Superior temporal gyrus (tissue), 1 donor: ENCODE results near the gene IMPG2.
A peak's percentile ranks its signal among the peaks of the same experiment; 100 is the strongest.

Experiments
- DNase-seq: peaks from one replicate; pipeline ENCODE4 v3.0.0-alpha.2; 2016; ENCODE audit errors: extremely low spot score

IMPG2 gene

GRCh38 chr3:101240719-101241399 is 79.5 kb downstream of the IMPG2 start:
- DNase-seq: no peak

- DNase-seq: no peak
Measured at GRCh38 chr3:101235048-101235447, 85.3 kb downstream of the IMPG2 start.

DNA sequence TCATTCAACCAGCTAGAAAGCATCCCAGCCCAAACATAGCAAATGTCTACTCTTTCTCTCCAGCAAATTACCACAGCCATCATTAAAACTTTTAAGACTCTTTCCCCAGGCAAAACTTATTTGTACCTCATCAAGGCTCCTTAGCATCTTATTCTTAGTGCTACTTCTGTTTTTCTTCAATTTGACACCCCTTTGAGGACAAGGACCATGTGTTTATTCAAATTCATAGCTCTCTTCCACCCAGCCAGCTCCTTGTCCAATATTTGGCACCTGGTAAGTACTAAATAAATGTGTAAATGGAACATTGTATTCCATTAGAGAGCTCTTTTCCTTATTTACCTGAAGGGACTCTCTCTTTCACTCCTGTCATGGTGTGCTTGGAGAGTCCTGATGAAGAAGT is 89.8 kb downstream of the IMPG2 start:
- DNase-seq: no peak

- peak; percentile 53 for DNase-seq
Measured at GRCh38 chr3:101229681-101230080, 90.7 kb downstream of the IMPG2 start.

DNA sequence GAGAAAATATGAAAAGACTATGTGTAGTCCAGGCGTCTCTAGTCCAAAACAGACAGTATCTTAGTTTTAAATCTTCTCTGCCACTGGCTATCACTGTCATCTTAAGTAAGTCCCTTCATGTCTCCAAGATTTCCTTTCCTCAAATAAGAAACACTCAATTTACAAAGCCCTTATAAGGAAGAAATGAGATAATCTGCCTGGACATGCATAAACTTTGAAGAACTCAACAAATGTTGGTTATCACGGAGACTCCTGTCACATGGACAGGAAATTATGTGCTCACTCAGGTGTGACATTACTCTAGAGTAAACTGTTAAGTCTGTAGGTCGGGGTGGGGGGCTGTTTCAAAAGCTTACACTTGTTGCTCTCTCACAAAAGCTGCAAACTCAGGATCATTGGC is 91.9 kb downstream of the IMPG2 start:
- DNase-seq: no peak

DNA sequence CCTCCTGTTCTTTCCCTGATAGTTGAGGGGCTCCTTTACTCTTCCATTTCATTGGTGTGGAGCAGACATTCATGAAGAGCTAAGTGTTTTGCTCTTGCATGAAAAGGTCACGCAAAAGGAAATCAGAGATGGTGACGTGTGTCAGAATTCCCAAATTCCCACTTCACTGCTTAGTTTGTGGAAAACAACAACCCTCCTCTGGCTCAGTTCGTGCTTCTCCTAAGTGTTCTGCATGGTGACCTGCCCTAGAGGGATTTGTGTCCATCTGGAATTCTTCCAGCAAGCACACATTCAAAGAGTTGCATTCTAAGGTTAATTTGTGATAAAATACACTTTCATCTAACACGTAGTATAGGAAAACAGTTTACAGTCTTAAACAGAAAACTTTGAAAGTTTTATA is 95.6 kb downstream of the IMPG2 start:
- DNase-seq: no peak

- DNase-seq: no peak
Measured at GRCh38 chr3:101223016-101223415, 97.4 kb downstream of the IMPG2 start.

- DNase-seq: no peak
Measured at GRCh38 chr3:101219842-101220560, 100.4 kb downstream of the IMPG2 start.

DNA sequence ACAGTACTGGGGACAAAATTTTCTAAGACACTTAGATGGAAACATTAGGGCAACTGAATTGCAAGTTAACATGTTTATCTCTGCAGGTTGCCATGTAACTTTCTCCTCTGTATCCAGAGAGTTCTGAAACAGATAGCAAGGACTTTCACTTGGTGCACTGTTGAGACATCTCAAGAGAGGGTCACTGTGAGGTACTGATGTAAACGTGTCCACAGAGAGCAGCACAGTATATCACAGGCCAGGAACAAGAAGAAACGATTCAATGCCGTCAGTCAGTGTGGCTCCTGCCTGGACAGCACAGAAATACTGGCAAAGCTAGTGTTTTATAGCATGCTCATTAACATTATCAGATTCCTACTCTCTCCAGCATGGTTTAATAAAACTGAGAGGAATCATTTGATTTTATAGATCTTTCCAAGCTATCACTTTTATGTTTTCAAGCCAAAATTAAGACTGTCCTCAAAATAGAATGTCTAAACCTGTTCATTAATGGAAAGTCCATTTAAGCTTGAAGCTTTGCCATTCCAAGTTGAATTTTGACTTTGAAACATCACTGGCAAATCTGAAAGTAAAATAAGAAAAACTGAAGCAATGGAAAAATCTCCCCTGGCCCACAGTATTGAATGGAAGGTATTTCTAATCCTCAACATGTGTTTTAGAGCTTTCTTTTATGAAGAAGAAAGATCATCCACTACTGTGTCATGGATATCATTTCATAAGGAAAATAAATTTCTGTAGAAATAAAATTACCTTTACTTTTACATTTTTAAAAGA is 102.7 kb downstream of the IMPG2 start:
- DNase-seq: no peak

DNA sequence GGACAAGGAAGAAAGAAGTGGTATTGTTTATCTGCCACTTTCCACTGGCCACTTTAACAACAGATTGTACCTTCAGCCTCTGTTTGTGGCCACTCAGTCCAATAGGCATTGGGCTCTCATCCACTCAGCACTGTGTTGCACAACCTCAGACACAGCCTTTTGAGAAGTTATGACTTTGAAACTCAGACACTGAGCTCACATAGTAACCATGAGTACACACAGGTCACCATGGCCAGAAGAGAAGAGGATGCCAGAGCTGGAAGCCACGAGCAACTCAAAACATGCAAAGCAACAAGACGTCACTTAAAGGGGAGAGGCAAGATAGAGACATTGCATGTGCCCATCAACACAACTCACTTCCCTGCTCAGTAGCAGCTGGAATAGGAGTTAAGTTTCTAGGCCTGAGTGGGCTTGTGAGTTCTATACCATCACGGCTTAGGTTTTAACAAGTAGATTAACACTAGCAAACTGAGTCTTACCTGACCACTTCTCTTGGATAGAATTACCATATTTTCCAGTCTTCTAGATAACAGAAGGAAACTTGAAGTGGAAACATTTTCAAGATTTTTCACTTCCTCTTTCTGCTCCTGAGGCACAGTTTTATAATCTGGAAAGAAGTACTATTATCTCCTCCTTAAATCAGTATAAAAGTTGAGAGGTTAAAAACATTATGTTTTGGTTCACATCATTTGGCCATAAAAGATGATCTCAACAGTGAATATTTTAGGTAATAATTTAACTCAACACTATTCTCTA is 103.5 kb downstream of the IMPG2 start:
- no peak for DNase-seq

- DNase-seq: no peak
Measured at GRCh38 chr3:101212730-101213129, 107.6 kb downstream of the IMPG2 start.

- no peak for DNase-seq
Measured at GRCh38 chr3:101204246-101204645, 116.1 kb downstream of the IMPG2 start.

GRCh38 chr3:101203411-101203810 is 117.0 kb downstream of the IMPG2 start:
- no peak for DNase-seq

- no peak for DNase-seq
Measured at GRCh38 chr3:101202640-101203039, 117.7 kb downstream of the IMPG2 start.

DNA sequence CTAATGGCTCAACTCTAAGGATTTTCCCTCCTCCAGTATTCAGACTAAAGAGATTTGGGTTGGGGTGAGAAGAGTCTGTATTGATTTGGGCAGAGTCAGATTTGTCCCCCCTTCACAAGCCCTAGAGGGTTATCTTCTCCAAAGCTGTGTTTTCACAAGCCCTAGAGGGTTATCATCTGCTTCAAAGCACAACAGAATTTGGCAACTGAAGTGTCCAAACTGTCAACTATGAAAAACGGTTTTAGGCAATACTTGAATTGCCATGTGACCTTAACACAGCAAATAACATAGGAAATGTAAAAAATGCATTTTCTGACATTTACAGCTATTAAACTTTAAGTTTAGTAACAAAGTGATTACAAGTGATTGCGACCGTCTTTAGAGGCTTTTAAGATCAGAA is 119.9 kb downstream of the IMPG2 start:
- no peak for DNase-seq

DNA sequence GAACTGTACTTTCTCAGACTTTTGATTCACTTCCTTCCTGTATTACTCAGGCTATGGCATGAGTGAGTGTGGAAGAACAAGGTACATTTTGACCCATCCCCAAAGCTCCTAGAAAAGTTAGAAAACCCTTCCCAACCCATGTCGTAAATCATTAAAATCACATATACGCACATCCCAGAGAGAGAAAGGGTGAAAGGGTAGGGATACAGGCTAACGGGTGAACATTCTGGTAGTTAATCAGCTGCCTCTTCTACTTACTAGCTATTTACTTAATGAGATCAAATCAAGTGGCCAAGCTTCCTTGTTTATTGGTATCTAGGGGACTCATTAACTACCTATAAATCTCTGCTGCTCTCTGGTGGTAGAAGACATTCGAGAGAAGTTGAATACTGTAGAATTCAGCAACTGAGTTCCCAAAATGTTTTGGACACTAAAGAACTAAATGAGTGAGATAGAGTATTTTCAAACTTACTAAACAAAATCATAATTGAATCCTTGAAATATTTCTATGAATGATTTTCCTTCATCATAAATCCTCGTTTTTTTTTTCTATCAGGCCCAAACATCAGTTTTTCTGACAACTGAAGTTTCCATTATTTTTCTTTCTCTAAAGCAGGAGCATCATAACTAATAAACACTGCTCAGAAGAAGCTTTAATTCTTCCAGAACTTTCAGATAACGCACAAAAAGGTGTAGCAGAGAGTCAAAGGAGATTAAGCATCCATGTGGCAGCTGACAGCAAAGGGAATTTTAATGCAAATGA is 124.2 kb downstream of the IMPG2 start:
- peak; percentile 80 for DNase-seq

- DNase-seq: no peak
Measured at GRCh38 chr3:101194392-101194791, 126.0 kb downstream of the IMPG2 start.

DNA sequence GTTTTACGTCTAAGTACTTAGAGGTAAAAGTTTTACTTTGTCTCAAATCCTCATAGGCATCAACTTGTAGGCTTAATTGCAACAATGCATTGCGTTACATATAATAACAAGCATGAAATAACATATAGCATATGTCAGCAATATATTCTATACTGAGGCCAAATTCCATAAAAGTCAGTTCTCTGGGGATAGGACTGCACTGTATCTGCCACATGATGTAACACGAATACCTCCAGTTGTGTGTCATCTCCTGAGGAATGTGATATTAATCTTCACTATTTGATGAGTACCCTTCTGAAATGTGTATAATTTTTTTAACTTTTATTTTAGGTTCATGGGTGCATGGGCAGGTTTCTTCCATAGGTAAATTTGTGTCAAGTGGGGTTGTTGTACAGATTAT is 126.4 kb downstream of the IMPG2 start:
- no peak for DNase-seq

GRCh38 chr3:101189796-101190195 is 130.6 kb downstream of the IMPG2 start:
- DNase-seq: no peak

DNA sequence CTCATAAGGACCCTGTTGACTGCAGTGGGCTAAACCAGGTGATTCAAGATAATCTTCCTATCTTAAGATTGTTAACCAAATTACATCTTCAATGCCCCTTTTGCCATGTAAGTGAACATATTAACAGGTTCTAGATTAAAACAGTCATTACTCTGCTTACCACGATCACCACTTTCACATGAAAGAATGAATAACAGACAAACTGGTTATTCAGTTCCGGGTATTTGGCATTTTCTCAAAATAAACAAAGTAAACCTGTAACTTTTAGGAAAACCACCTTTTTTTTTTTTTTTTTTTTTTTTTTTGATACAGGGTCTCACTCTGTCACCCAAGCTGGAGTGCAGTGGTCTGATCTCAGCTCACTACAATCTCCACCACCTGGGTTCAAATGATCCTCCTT is 131.2 kb downstream of the IMPG2 start:
- DNase-seq: no peak

- DNase-seq: no peak
Measured at GRCh38 chr3:101185341-101185740, 135.0 kb downstream of the IMPG2 start.
